ENCODE data around the gene RHOD. TPM values are rescaled to one million over a fixed set of nuclear protein-coding genes. Genes with fewer than 3 reads are reported as not detected.

RHOD gene
- total and polyA plus RNA-seq, 10 of the 15 experiments (the other 5 are each of a cell fraction or from before 2014, with no cell fraction given): 0.15 to 2.6 (median 1.9) TPM; not detected in 2

GRCh38 chr11:67118801-67119584, 62.3 kb downstream of the RHOD start, which contains the start of gene KDM2A:
TSS of gene KDM2A (plus strand) at chr11:67119263. CDS start at chr11:67121317, 2,054 bp downstream.
- Histone ChIP-seq H4K20me1 (ENCODE audit: control insufficient read depth, insufficient read depth) (no peaks in the 10 kb centered on the region), H3K9me3 (replicated peaks; ENCODE audit: control insufficient read depth, insufficient read depth, low read length) (no peaks in the 10 kb centered on the region), H3K4me2 (ENCODE audit: control insufficient read depth, insufficient read depth) (peak within 1 kb of the TSS; percentile 88), H3K79me2 (ENCODE audit: control insufficient read depth, insufficient read depth, low read length) (peaks cover 48% of the 10 kb centered on the region), H3K27ac (ENCODE audit: control insufficient read depth, insufficient read depth) (peak within 1 kb of the TSS; percentile 94), H3K4me1 (ENCODE audit: control insufficient read depth, insufficient read depth, low read length) (peaks cover 26% of the 10 kb centered on the region), H3K36me3 (ENCODE audit: control insufficient read depth in 2 of 2, insufficient read depth in 2 of 2, low read length in 1 of 2) (peaks cover 0 to 9% of the 10 kb centered on the region in 2 experiments; a peak in 1 of 4 replicates), H3K27me3 (replicated peaks in 1 of 2; ENCODE audit: control insufficient read depth in 2 of 2, insufficient read depth in 2 of 2, low read length in 1 of 2) (no peaks in the 10 kb centered on the region), H3K9ac (ENCODE audit: control insufficient read depth, insufficient read depth, low read length) (peak within 1 kb of the TSS; percentile 88), H2AFZ (ENCODE audit: control insufficient read depth, low read depth, low read length) (peak within 1 kb of the TSS; percentile 86), H3K4me3 (peak within 1 kb of the TSS; percentile 93)
- ChIA-PET SMC1A (ENCODE audit: uncharacterized antibody, unreplicated experiment) (interaction anchor here (1.0 kb wide), 2 partner anchors 18 to 19 kb away, joined by 3 read pairs; no protein-coding TSS in a partner anchor), POLR2A (interaction anchor here (0.6 to 1.0 kb wide), 3 partner anchors 8 to 169 kb away, joined by 3 to 4 read pairs (median 3); no protein-coding TSS in a partner anchor), CTCF (interaction anchor here (0.7 to 2.0 kb wide), 5 partner anchors 24 to 234 kb away, joined by 3 to 7 read pairs (median 4); partner anchors contain the start of gene POLD4), RAD21 (ENCODE audit: unreplicated experiment) (interaction anchor here (0.8 to 1.2 kb wide), 9 partner anchors 13 to 254 kb away, joined by 3 to 11 read pairs (median 3); partner anchors contain the start of genes CLCF1 and POLD4)
- DNase-seq (ENCODE audit: low read depth, low spot score) (peak; percentile 95), ATAC-seq (peak; percentile 81), FAIRE-seq (peak; percentile 41)
- in situ Hi-C loops (cut with MboI): no loop called here
- intact Hi-C loops (cut with micrococcal nuclease; ENCODE audit: unreplicated experiment): loop anchor here (5.0 kb wide), 1 partner anchor 37 kb away; no protein-coding TSS in a partner anchor
- under 1% methylated on average over 39 of the region's 97 CpGs for WGBS (ENCODE audit: insufficient coverage, insufficient replicate concordance, low lambda C conversion rate, missing lambda C conversion rate)
- BruUV-seq (replicated peaks): no TSS peak
- no peak for TF ChIP-seq ELK1 (IDR thresholded peaks at IDR 0.05; ENCODE audit: low read depth, low read length)
- TF ChIP-seq NFIC (IDR thresholded peaks at IDR 0.05; ENCODE audit: low read depth, low read length): no peak
- TF ChIP-seq, protein P1, sequence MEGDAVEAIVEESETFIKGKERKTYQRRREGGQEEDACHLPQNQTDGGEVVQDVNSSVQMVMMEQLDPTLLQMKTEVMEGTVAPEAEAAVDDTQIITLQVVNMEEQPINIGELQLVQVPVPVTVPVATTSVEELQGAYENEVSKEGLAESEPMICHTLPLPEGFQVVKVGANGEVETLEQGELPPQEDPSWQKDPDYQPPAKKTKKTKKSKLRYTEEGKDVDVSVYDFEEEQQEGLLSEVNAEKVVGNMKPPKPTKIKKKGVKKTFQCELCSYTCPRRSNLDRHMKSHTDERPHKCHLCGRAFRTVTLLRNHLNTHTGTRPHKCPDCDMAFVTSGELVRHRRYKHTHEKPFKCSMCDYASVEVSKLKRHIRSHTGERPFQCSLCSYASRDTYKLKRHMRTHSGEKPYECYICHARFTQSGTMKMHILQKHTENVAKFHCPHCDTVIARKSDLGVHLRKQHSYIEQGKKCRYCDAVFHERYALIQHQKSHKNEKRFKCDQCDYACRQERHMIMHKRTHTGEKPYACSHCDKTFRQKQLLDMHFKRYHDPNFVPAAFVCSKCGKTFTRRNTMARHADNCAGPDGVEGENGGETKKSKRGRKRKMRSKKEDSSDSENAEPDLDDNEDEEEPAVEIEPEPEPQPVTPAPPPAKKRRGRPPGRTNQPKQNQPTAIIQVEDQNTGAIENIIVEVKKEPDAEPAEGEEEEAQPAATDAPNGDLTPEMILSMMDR (IDR thresholded peaks at IDR 0.05 in 2 of 3, conservative IDR thresholded peaks at IDR 0.05 in 1 of 3; ENCODE audit: control insufficient read depth in 2 of 3, extremely low read depth in 1 of 3, insufficient read depth in 1 of 3, low read depth in 3 of 3, low read length in 3 of 3): peak in 1 of 3 experiments; percentile 35; a peak in 1 of 6 replicates
- TF ChIP-seq BHLHE40 (IDR thresholded peaks at IDR 0.05; ENCODE audit: borderline replicate concordance in 1 of 2, low read depth in 2 of 2, low read length in 1 of 2): peak; percentile 28 to 38; a peak in 2 of 4 replicates
- TF ChIP-seq LARP7 (IDR thresholded peaks at IDR 0.05): peak; percentile 89; the same call in 1 of the 2 replicates
- no peak for TF ChIP-seq SMAD5 (IDR thresholded peaks at IDR 0.05; ENCODE audit: low read depth)
- no peak for TF ChIP-seq MEF2A (IDR thresholded peaks at IDR 0.05; ENCODE audit: insufficient read depth, low read depth, low read length)
- no peak for TF ChIP-seq HDAC6 (IDR thresholded peaks at IDR 0.05; ENCODE audit: unreplicated experiment)
- TF ChIP-seq IKZF2 (IDR thresholded peaks at IDR 0.05): no peak
- no peak for TF ChIP-seq USF1 (IDR thresholded peaks at IDR 0.05; ENCODE audit: borderline replicate concordance, extremely low read length, insufficient read depth, low read depth, low read length)
- peak; percentile 78 to 96 for TF ChIP-seq EGR1 (IDR thresholded peaks at IDR 0.05; ENCODE audit: borderline replicate concordance in 1 of 2, low read depth in 2 of 2, low read length in 2 of 2)
- no peak for TF ChIP-seq CHD4 (IDR thresholded peaks at IDR 0.05)
- no peak for TF ChIP-seq HDGF (IDR thresholded peaks at IDR 0.05)
- TF ChIP-seq TCF7 (IDR thresholded peaks at IDR 0.05; ENCODE audit: borderline replicate concordance): no peak
- TF ChIP-seq IKZF1 (conservative IDR thresholded peaks at IDR 0.05): peak; percentile 41
- peak; percentile 52; the same call in 1 of the 2 replicates for TF ChIP-seq DPF2 (IDR thresholded peaks at IDR 0.05)
- no peak for TF ChIP-seq MYB (IDR thresholded peaks at IDR 0.05; ENCODE audit: borderline replicate concordance, low read depth, low read length)
- TF ChIP-seq YY1 (IDR thresholded peaks at IDR 0.05; ENCODE audit: low read depth, low read length): peak; percentile 97
- TF ChIP-seq YBX1 (IDR thresholded peaks at IDR 0.05): no peak
- no peak for TF ChIP-seq NBN (IDR thresholded peaks at IDR 0.05)
- no peak for TF ChIP-seq RBBP5 (conservative IDR thresholded peaks at IDR 0.05)
